ENCODE measurements around the gene TNIK. TPM values are rescaled to one million over a fixed set of nuclear protein-coding genes. Genes with fewer than 3 reads are reported as not detected.

The TNIK gene
- total RNA-seq, 3 donors from 2014 or later: 7.4 to 17.6 (median 10.2) TPM

DNA sequence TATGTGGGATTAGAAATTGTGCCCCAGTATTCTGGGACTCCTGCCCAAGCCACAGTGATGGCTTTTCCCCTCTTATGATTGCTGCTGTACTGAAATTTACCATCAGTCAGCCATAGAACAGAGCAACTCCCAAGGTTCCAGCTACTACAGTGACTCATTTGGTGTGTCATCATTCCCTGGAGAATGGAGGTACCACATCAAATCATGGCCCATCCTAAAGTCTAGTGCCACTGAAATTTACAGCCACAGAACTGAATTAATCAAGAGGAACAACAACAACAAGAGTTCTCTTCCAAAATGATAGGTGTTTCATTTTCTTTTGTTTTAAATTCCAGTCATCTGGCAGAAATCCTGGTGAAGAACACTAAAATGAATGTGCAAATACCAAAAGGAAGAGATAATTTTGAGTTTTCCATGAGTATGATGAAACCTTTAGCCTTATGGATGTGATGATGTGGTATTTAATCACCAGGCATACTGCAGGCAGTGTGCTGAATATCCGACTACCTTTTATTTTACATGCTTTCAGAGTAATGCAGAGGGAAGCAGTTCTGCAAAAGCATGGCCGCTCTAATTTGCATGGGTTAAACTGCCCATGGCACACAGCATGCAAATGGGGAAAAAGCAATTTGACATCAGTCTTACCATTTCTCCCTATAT, 358.1 kb downstream of the TNIK start:
- TF ChIP-seq POLR2AphosphoS5 (IDR thresholded peaks at IDR 0.05) (no peak), POLR2A (IDR thresholded peaks at IDR 0.05) (no peak)
- TF ChIP-seq, protein P1, sequence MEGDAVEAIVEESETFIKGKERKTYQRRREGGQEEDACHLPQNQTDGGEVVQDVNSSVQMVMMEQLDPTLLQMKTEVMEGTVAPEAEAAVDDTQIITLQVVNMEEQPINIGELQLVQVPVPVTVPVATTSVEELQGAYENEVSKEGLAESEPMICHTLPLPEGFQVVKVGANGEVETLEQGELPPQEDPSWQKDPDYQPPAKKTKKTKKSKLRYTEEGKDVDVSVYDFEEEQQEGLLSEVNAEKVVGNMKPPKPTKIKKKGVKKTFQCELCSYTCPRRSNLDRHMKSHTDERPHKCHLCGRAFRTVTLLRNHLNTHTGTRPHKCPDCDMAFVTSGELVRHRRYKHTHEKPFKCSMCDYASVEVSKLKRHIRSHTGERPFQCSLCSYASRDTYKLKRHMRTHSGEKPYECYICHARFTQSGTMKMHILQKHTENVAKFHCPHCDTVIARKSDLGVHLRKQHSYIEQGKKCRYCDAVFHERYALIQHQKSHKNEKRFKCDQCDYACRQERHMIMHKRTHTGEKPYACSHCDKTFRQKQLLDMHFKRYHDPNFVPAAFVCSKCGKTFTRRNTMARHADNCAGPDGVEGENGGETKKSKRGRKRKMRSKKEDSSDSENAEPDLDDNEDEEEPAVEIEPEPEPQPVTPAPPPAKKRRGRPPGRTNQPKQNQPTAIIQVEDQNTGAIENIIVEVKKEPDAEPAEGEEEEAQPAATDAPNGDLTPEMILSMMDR (IDR thresholded peaks at IDR 0.05): no peak
- no peak overlapping the region for H3K4me3 ChIP-seq
- DNase-seq (ENCODE audit: low spot score in 2 of 2): no peak
- no peaks in the 10 kb centered on the region for H3K4me1 ChIP-seq
- H3K27me3 ChIP-seq: no peaks in the 10 kb centered on the region
- H3K27ac ChIP-seq: no peak overlapping the region
- H3K9me3 ChIP-seq: no peaks in the 10 kb centered on the region
- no peaks in the 10 kb centered on the region for H3K36me3 ChIP-seq
- intact Hi-C loops (cut with DNase I; ENCODE audit: low total_unique reads): no loop called here

DNA sequence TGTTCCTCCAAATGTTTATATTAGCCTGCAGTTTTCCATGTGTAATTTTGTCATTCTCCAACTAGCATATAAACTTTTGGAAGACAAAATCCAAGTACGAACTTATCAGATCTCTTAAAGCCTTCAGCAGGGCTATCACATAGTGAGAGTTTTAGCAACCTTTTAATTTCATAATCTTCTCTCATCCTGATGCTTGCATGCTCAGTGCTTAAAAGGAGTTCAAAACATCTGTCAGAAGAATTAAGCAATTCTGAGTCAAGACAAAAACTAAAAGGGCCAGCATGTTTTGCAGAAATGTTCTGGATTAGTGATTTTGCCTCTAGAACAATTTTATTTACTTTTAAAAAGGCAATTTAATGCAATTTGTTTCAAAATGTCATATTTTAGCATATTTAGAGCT, 360.3 kb downstream of the TNIK start:
- intact Hi-C loops (cut with DNase I; ENCODE audit: low total_unique reads): no loop called here
- Histone ChIP-seq H3K27me3 (no peaks in the 10 kb centered on the region), H3K4me1 (no peaks in the 10 kb centered on the region), H3K9me3 (no peaks in the 10 kb centered on the region), H3K27ac (no peak overlapping the region), H3K36me3 (no peaks in the 10 kb centered on the region), H3K4me3 (no peak overlapping the region)
- TF ChIP-seq, protein P1 (IDR thresholded peaks at IDR 0.05): no peak
- TF ChIP-seq POLR2A (IDR thresholded peaks at IDR 0.05) (no peak), POLR2AphosphoS5 (IDR thresholded peaks at IDR 0.05) (no peak)
- no peak for DNase-seq (ENCODE audit: low spot score in 2 of 2)

DNA sequence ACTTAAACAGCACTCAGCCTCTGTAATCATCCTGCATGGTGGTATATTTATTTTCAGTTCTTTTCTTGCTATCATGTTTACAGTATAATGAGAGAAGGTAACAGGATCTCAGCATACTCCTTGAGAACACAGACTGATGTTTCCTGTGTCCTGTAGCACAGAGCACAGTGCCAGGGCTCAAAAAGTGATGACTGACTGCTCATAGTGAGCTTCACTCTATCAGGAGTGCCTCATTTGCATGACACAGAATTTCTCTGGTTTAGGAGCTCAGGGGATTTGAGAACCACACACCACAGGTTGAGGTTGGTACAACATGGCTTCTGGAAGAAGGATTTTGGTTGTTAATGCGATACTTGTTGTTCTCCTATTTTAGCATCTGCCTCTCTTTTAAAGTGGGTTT, 365.1 kb downstream of the TNIK start:
- no peak for TF ChIP-seq POLR2A (IDR thresholded peaks at IDR 0.05)
- TF ChIP-seq, protein P1 (IDR thresholded peaks at IDR 0.05): no peak
- TF ChIP-seq POLR2AphosphoS5 (IDR thresholded peaks at IDR 0.05): no peak
- intact Hi-C loops (cut with DNase I; ENCODE audit: low total_unique reads): no loop called here
- no peaks in the 10 kb centered on the region for H3K4me1 ChIP-seq
- H3K9me3 ChIP-seq: no peaks in the 10 kb centered on the region
- no peaks in the 10 kb centered on the region for H3K36me3 ChIP-seq
- no peaks in the 10 kb centered on the region for H3K27me3 ChIP-seq
- no peak for DNase-seq (ENCODE audit: low spot score in 2 of 2)
- H3K4me3 ChIP-seq: no peak overlapping the region
- H3K27ac ChIP-seq: no peak overlapping the region

DNA sequence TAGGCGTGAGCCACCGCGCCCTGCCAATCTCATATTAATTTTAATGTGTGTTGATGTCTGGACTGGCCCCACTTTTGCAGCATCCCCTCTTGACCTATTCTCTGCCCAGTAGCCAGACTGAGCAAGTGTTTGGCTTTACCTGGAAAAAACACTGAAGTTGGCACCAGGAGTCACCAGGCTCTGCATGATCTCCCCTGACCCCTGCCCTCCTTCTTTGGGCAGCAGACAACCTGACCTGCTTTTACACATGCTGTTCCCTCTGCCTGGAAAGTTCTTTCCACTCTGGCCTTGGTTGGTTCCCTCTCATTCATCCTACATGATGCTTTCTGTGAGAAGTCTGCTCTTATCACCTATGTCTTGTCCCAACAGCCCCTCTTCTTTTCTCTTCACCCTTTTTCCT, 365.8 kb downstream of the TNIK start:
- H3K27ac ChIP-seq: no peak overlapping the region
- no peaks in the 10 kb centered on the region for H3K36me3 ChIP-seq
- H3K27me3 ChIP-seq: no peaks in the 10 kb centered on the region
- no peak for DNase-seq (ENCODE audit: low spot score in 2 of 2)
- H3K9me3 ChIP-seq: no peaks in the 10 kb centered on the region
- H3K4me1 ChIP-seq: no peaks in the 10 kb centered on the region
- no peak overlapping the region for H3K4me3 ChIP-seq
- intact Hi-C loops (cut with DNase I; ENCODE audit: low total_unique reads): no loop called here
- no peak for TF ChIP-seq POLR2A (IDR thresholded peaks at IDR 0.05)

DNA sequence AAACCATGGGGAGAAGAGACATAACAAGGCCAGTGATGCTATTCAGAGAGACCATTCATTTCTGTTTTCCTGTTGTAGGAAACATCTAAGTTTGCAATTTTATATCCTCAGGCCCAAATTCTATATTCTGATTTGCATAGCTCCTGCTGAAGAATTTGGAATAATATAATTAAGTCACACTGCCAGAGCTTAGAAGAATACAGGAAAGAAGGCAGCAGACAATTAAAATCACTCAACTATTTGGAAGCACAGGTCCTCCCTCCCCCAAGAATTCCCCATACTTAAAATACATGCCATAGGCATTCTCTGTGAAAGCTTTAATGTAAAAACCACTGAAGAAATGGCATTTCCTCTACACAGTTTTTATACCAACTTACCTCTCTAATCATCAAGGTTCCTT, 366.7 kb downstream of the TNIK start:
- H3K27ac ChIP-seq: no peak overlapping the region
- no peaks in the 10 kb centered on the region for H3K36me3 ChIP-seq
- TF ChIP-seq, protein P1 (IDR thresholded peaks at IDR 0.05): no peak
- no peak for TF ChIP-seq POLR2AphosphoS5 (IDR thresholded peaks at IDR 0.05)
- no peak for TF ChIP-seq POLR2A (IDR thresholded peaks at IDR 0.05)
- H3K9me3 ChIP-seq: no peaks in the 10 kb centered on the region
- intact Hi-C loops (cut with DNase I; ENCODE audit: low total_unique reads): no loop called here
- DNase-seq (ENCODE audit: low spot score in 2 of 2): no peak
- H3K27me3 ChIP-seq: no peaks in the 10 kb centered on the region
- no peaks in the 10 kb centered on the region for H3K4me1 ChIP-seq
- no peak overlapping the region for H3K4me3 ChIP-seq

All from breast epithelium (tissue), 4 donors.